ENCODE results near the gene HTR6.
"Not testable (repeated sequence)": the region's sequence is repeated elsewhere in the genome, so short reads cannot be mapped to it uniquely, and the experiment has no call there.

HTR6 gene

DNA sequence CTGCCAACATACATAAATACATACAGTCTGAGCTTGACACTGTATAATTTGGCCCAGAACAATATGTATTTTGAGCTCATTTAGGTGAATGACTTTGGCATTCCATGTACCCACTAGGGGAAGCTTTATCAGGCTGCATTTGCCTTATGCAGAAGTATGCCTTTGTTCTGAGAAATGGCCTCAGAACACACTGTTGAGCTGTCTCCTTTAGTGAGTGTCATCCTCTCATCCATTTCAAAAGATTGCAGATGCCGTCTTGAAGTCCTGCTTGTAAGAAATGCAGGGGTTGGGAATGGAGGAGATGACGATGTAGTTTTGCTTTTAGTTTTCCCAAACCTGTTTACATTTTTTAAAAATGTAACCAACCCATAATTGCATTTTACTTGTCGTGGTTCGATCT, 35.3 kb upstream of the HTR6 start:
- H3K9ac ChIP-seq (ENCODE audit: low read length) = no peak overlapping the region
- no peak overlapping the region for H2AFZ ChIP-seq (ENCODE audit: low read length)
- DNase-seq = no peak
- no peaks in the 10 kb centered on the region for H3K9me2 ChIP-seq (replicated peaks; ENCODE audit: insufficient read depth, low read length)
- no peak overlapping the region for H3K27ac ChIP-seq (ENCODE audit: low read length)
- no peaks in the 10 kb centered on the region for H3F3A ChIP-seq (ENCODE audit: insufficient read depth, low read length)
- H3K27me3 ChIP-seq (replicated peaks; ENCODE audit: insufficient read depth, low read length) = no peaks in the 10 kb centered on the region
- no peaks in the 10 kb centered on the region for H3K9me3 ChIP-seq (replicated peaks; ENCODE audit: insufficient read depth, low read length)
- no peaks in the 10 kb centered on the region; the same call in 1 of the 2 replicates for H3K36me3 ChIP-seq (replicated peaks; ENCODE audit: insufficient read depth, low read length)
- TF ChIP-seq, protein P1, sequence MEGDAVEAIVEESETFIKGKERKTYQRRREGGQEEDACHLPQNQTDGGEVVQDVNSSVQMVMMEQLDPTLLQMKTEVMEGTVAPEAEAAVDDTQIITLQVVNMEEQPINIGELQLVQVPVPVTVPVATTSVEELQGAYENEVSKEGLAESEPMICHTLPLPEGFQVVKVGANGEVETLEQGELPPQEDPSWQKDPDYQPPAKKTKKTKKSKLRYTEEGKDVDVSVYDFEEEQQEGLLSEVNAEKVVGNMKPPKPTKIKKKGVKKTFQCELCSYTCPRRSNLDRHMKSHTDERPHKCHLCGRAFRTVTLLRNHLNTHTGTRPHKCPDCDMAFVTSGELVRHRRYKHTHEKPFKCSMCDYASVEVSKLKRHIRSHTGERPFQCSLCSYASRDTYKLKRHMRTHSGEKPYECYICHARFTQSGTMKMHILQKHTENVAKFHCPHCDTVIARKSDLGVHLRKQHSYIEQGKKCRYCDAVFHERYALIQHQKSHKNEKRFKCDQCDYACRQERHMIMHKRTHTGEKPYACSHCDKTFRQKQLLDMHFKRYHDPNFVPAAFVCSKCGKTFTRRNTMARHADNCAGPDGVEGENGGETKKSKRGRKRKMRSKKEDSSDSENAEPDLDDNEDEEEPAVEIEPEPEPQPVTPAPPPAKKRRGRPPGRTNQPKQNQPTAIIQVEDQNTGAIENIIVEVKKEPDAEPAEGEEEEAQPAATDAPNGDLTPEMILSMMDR (IDR thresholded peaks at IDR 0.05; ENCODE audit: low read length) = no peak
- TF ChIP-seq EZH2phosphoT487 (IDR thresholded peaks at IDR 0.05; ENCODE audit: low read length) (no peak), EZH2 (optimal IDR thresholded peaks at IDR 0.05; ENCODE audit: low read depth, low read length) (no peak)
- no peaks in the 10 kb centered on the region for H3K79me2 ChIP-seq (ENCODE audit: low read length)
- no peak overlapping the region for H3K4me2 ChIP-seq (ENCODE audit: low read depth, low read length)
- no peaks in the 10 kb centered on the region for H4K20me1 ChIP-seq (ENCODE audit: insufficient read depth, low read length)
- H3K4me1 ChIP-seq (ENCODE audit: low read length) = no peaks in the 10 kb centered on the region
- H3K4me3 ChIP-seq (ENCODE audit: low read length) = no peak overlapping the region

DNA sequence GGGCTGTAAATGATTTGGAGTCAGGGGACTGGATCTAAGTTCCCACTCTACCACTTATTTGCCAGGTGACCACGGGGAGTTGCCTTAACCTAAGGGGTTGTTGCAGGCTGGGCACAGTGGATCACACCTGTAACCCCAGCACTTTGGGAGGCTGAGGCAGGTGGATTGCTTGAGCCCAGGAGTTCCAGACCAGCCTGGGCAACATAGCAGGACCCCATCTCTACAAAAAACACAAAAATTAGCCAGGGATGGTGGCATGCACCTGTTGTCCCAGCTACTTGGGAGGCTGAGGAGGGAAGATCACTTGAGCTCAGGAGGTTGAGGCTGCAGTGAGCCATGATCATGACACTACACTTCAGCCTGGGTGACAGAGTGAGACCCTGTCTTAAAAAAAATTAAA, 34.5 kb upstream of the HTR6 start:
- H2AFZ ChIP-seq (ENCODE audit: low read length); H3K9ac ChIP-seq (ENCODE audit: low read length); DNase-seq; H3K27me3 ChIP-seq (replicated peaks; ENCODE audit: insufficient read depth, low read length); H3K79me2 ChIP-seq (ENCODE audit: low read length); H3K9me2 ChIP-seq (replicated peaks; ENCODE audit: insufficient read depth, low read length); H3K36me3 ChIP-seq (replicated peaks; ENCODE audit: insufficient read depth, low read length); H3F3A ChIP-seq (ENCODE audit: insufficient read depth, low read length); H4K20me1 ChIP-seq (ENCODE audit: insufficient read depth, low read length); H3K4me2 ChIP-seq (ENCODE audit: low read depth, low read length); H3K27ac ChIP-seq (ENCODE audit: low read length); H3K9me3 ChIP-seq (replicated peaks; ENCODE audit: insufficient read depth, low read length); H3K4me3 ChIP-seq (ENCODE audit: low read length); H3K4me1 ChIP-seq (ENCODE audit: low read length): not testable (repeated sequence)

DNA sequence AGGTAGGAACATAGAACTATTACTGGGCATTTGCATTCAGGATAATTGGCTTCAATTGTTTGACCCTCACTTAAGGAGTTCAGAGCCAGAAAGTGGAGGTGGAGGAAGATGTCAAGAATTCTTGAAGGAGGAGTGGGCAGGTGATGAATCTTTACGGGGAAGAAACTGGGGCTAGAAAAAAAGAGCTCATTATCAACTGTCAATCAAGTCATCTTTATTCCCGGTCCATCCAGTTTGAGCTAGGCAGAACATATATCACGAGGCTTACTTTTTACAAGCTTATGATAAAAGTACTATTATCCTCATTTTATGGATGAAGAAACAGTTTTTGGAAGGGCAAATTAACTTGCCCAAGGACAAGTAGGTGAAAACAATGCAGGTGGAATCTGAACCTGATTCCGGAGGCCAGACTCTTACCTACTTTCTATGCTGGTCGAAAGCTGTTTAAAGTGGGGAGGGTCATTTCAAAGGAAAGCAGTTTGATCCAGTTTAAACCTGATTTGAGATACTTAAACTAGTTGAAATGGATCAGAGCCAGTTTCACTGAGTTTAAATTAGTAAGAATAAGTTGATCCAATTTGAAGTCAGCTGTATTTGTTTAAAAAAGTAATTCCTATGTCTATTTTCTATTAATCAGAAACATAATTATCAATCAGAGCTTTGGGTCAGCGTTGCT, 33.8 kb upstream of the HTR6 start:
- no peak overlapping the region for H2AFZ ChIP-seq (ENCODE audit: low read length)
- no peaks in the 10 kb centered on the region for H3K4me1 ChIP-seq (ENCODE audit: low read length)
- no peaks in the 10 kb centered on the region for H3K9me3 ChIP-seq (replicated peaks; ENCODE audit: insufficient read depth, low read length)
- H3K79me2 ChIP-seq (ENCODE audit: low read length) = no peaks in the 10 kb centered on the region
- no peaks in the 10 kb centered on the region for H4K20me1 ChIP-seq (ENCODE audit: insufficient read depth, low read length)
- H3K36me3 ChIP-seq (replicated peaks; ENCODE audit: insufficient read depth, low read length) = no peaks in the 10 kb centered on the region; the same call in 1 of the 2 replicates
- H3K9me2 ChIP-seq (replicated peaks; ENCODE audit: insufficient read depth, low read length) = no peaks in the 10 kb centered on the region
- H3K27ac ChIP-seq (ENCODE audit: low read length) = no peak overlapping the region
- no peaks in the 10 kb centered on the region for H3F3A ChIP-seq (ENCODE audit: insufficient read depth, low read length)
- TF ChIP-seq, protein P1 (IDR thresholded peaks at IDR 0.05; ENCODE audit: low read length) = no peak
- TF ChIP-seq EZH2phosphoT487 (IDR thresholded peaks at IDR 0.05; ENCODE audit: low read length) (no peak), EZH2 (optimal IDR thresholded peaks at IDR 0.05; ENCODE audit: low read depth, low read length) (no peak)
- no peak for DNase-seq
- no peak overlapping the region for H3K4me2 ChIP-seq (ENCODE audit: low read depth, low read length)
- H3K27me3 ChIP-seq (replicated peaks; ENCODE audit: insufficient read depth, low read length) = no peaks in the 10 kb centered on the region
- no peak overlapping the region for H3K4me3 ChIP-seq (ENCODE audit: low read length)
- no peak overlapping the region for H3K9ac ChIP-seq (ENCODE audit: low read length)

DNA sequence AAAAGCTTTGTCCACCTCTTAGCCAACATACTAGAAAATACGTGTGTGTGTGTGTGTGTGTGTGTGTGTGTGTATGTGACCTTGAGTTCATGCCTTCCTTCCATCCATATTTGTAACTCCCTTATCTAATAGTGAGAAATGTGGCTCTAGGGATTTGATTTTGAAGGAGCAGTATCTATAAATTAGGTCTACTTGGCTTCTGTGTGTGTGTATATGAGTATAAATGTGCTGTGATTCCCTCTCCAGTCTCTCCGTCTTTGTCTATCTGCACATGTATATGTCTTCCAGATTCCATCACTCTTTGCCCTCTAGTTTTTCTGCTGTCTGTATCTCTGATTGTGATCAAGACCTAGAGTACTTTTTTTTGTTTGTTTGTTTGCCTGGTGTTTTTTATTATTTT, 32.5 kb upstream of the HTR6 start:
- no peak overlapping the region for H3K9ac ChIP-seq (ENCODE audit: low read length)
- H3K27me3 ChIP-seq (replicated peaks; ENCODE audit: insufficient read depth, low read length) = no peaks in the 10 kb centered on the region
- no peaks in the 10 kb centered on the region for H3F3A ChIP-seq (ENCODE audit: insufficient read depth, low read length)
- no peak for DNase-seq
- H3K4me2 ChIP-seq (ENCODE audit: low read depth, low read length) = no peak overlapping the region
- no peak overlapping the region for H3K27ac ChIP-seq (ENCODE audit: low read length)
- H4K20me1 ChIP-seq (ENCODE audit: insufficient read depth, low read length) = no peaks in the 10 kb centered on the region
- no peak overlapping the region for H3K4me3 ChIP-seq (ENCODE audit: low read length)
- no peak overlapping the region for H2AFZ ChIP-seq (ENCODE audit: low read length)
- H3K9me3 ChIP-seq (replicated peaks; ENCODE audit: insufficient read depth, low read length) = no peaks in the 10 kb centered on the region
- H3K9me2 ChIP-seq (replicated peaks; ENCODE audit: insufficient read depth, low read length) = no peaks in the 10 kb centered on the region
- no peaks in the 10 kb centered on the region for H3K79me2 ChIP-seq (ENCODE audit: low read length)
- no peaks in the 10 kb centered on the region; the same call in 1 of the 2 replicates for H3K36me3 ChIP-seq (replicated peaks; ENCODE audit: insufficient read depth, low read length)
- TF ChIP-seq EZH2phosphoT487 (IDR thresholded peaks at IDR 0.05; ENCODE audit: low read length) = no peak
- no peak for TF ChIP-seq EZH2 (optimal IDR thresholded peaks at IDR 0.05; ENCODE audit: low read depth, low read length)
- TF ChIP-seq, protein P1 (IDR thresholded peaks at IDR 0.05; ENCODE audit: low read length) = no peak
- no peaks in the 10 kb centered on the region for H3K4me1 ChIP-seq (ENCODE audit: low read length)

All from MM.1S (cell line).